OCI-LY1 (cell line): Measurements from ENCODE around the gene RARG.

Experiments used
- CTCF ChIP-seq: fragments of 200-600 bp; sonication (generic), shearing (Covaris generic); IDR thresholded peaks from 2 replicates; pipeline ENCODE4 v1.5.1; 2017; ENCODE audit warnings: mild to moderate bottlenecking, antibody characterized with exemption, low read length, moderate library complexity, mixed read lengths
- EZH2 ChIP-seq: fragments of 200-600 bp; sonication (generic), shearing (Covaris generic); IDR thresholded peaks from 2 replicates; pipeline ENCODE4 v1.8.0; 2017; ENCODE audit warnings: borderline replicate concordance, mixed run types, mild to moderate bottlenecking, antibody characterized with exemption, low read length, moderate library complexity, mixed read lengths

- no peak for TF ChIP-seq CTCF
- no peak for TF ChIP-seq EZH2
Measured at GRCh38 chr12:53253298-53253697, 21.3 kb upstream of the RARG start.
